ENCODE results near the gene TMEM38A.

Gene TMEM38A, protein sequence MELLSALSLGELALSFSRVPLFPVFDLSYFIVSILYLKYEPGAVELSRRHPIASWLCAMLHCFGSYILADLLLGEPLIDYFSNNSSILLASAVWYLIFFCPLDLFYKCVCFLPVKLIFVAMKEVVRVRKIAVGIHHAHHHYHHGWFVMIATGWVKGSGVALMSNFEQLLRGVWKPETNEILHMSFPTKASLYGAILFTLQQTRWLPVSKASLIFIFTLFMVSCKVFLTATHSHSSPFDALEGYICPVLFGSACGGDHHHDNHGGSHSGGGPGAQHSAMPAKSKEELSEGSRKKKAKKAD
- 0.05 to 1.4 (median 0.58) reads per million in 18 experiments for total RNA-seq

- peak; percentile 9 to 15 for DNase-seq
Observed at GRCh38 chr19:16660763-16661479, at the start of gene TMEM38A. TMEM38A (plus strand) TSS chr19:16661139; CDS start chr19:16661218, 79 bp downstream.

DNA sequence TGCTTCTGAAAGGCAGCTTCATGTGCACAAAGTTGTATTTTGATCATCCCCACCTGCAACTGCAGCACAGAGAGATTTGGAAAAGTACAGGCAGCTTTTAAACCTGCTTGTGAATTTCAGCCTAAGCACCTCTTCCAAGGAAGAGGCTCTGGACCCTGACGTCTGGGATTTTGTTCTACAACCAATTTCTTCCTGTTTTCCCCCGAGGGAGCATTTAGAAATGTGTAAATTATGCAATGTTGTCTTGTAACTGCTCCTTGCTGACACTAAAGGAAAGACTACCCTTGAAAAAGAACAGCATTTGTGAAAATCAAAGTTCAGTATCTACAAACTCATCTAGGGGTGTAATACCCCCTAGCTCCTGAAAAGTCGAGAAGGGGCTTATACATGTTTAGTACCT is 48.3 kb upstream of the TMEM38A start:
- peak; percentile 40 to 62 for DNase-seq

- DNase-seq: no peak
Observed at GRCh38 chr19:16613841-16614240, 47.1 kb upstream of the TMEM38A start.

- DNase-seq: no peak
Observed at GRCh38 chr19:16614941-16615340, 46.0 kb upstream of the TMEM38A start.

GRCh38 chr19:16615808-16616207 is 45.1 kb upstream of the TMEM38A start:
- peak in 1 of 2 donors; percentile 8 for DNase-seq

DNA sequence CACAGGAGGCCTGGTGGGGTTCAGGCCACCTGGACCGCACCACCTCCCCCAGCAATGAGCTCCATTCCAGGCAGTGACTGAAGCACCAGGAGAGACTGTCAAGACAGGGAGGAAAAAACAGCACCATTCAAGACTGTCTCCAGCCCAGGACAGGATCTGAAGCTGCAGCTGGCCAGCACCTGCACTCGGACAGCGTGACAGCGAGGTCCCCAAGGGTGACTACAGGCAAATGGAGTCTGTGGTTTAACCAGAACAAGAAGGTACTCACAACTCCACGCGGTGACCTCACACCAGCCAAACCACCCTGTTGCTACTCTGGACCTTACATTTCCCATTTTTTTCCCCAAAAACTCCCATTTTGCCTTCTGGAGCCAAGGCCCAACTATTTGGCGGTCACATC is 42.7 kb upstream of the TMEM38A start:
- no peak for DNase-seq

DNA sequence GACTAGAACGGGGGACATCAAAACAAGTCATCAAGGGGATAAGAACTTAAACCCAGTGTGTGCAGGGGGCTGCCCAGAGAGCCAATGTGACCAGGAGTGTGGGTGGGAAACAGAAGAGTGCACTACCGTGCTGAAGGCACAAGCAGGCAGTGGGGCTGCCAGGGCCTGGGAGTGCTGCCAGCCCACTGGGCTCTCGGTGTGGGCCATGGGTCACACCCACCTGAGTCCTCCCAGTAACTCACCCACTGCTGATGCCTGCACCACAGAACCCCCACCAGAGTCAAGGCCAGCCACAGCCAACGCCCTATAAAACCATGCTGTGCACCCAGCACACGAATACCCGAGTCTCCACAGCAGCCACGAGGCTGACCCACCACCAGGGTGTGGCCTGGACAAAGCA is 41.5 kb upstream of the TMEM38A start:
- DNase-seq: no peak

- DNase-seq: no peak
Observed at GRCh38 chr19:16620018-16620417, 40.9 kb upstream of the TMEM38A start.

DNA sequence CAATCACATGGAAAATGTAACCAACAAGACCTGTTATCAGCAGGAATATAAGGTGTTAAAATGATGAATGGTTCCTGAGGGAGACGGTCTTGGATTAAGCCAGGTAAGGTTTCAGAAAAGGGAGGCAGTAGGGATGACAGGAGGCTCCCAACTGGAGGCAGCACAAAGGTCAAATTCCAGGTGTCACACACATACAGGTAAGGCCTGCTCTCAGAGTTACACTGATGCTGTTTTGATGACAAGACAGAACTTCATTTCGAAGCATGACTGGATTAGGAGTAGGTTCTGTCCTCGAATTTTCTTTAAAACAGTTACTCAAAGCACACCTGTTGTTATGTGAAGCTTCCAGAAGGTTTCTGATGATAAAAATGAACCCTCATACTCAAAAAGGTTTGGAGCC is 40.4 kb upstream of the TMEM38A start:
- DNase-seq: no peak

GRCh38 chr19:16621165-16621800 is 39.7 kb upstream of the TMEM38A start:
- DNase-seq: no peak

- no peak for DNase-seq
Observed at GRCh38 chr19:16623066-16623465, 37.9 kb upstream of the TMEM38A start.

DNA sequence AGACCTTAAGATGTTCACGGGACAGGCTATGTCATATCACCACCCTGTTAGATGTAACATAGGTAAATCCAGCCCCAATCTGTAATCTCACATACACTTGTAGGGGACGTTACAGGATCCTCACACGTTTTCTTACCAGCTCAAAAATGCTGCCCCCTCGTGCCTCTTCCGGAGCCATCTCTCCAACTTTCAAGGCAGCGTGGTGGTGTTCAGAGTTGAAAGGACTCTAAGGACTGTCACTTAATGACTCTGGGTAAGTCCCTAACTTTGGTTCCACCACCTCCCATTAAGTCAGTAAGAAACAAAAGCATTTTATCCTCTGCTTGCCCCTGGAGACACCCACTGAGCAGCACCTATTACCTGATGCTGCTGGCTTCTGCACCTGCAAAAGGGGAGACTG is 37.4 kb upstream of the TMEM38A start:
- no peak for DNase-seq

GRCh38 chr19:16624236-16624635 is 36.7 kb upstream of the TMEM38A start:
- DNase-seq: no peak

DNA sequence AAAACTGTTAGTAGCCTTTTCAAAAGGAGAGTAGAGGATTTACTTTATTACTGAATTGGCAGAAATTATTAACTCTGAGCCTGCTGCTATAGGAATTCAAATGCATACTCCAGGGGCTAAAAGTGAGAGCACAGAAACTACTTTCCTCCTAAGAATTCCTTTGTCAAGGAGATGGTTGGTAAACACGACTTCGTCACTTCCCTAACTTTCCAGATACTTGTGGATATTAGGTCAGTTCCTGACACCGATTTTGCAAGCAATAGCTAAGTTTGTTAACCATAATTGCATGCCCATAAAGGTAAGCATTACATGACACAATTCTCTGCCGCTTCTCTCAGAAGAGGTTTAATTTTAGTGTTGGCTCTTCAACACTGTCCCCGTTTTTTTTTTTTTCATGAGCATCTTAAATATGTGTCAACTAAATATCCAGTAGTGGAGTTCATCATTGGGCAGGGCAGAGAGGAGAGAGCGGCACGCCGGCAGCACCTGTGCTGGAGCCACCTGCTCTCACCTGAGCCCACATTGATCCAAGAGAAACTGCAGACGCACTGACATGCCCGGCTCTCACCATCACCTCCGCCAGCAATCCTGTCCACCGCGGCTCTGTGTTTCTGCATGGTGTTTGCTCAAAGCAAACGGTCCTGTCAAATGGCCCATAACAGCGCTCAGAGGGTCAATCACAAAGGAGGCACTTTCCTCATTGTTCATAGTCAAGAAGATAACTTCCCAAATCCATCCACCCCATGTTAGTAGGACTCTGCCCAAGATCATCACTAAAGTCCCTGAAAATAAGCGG is 35.6 kb upstream of the TMEM38A start:
- DNase-seq: no peak

- DNase-seq: no peak
Observed at GRCh38 chr19:16626796-16627192, 34.1 kb upstream of the TMEM38A start.

DNA sequence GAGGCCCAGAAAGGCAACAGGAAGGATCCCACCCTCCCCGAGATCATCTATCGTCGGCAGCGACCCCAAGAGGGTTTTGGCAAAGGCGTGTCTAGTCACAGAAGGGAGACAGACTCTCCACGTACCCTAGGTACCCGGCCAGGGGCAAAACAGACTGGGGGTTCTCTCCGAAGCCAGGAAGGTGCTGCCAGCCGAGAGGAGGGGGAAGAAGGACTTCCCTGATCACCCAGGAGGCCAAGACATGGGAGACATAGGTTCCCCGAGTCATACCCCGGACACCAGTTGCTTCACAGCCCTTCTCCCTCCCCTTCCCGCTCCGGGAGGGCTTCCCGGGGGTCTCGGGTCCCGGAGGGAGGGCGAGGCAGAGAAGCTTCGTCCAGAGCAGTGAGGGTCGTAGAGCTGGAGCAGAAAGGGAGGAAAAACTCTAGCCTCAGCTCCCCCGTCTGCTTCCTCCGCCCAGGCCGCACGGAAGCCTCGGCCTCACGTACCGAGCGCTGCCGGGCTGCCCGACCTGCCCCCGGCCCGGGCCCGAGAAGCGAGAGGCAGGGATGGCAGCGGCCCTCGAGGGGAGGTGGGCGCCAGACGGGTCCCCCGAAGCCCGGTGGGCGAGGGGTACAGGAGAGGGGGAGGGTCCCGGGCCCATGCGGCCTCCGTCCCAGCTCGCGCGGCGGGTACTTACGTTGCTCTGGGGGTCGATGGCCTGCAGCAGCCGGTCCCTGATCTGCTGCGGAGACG is 33.6 kb upstream of the TMEM38A start:
- peak in 1 of 2 donors; percentile 16 for DNase-seq

DNA sequence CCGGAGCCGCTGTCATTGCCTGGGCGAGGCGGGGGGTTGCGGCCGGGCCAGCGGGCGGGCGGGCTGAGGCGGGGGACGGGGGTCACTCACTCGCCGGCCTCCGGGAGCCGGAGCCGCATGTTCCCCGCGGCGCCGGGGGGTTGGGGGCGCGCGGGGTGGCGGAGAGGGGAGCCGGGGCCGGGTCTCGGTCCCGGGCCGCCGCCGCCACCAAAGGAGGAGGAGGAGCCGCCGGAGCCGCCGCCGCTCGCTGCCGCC is 33.1 kb upstream of the TMEM38A start:
- DNase-seq: no peak

DNA sequence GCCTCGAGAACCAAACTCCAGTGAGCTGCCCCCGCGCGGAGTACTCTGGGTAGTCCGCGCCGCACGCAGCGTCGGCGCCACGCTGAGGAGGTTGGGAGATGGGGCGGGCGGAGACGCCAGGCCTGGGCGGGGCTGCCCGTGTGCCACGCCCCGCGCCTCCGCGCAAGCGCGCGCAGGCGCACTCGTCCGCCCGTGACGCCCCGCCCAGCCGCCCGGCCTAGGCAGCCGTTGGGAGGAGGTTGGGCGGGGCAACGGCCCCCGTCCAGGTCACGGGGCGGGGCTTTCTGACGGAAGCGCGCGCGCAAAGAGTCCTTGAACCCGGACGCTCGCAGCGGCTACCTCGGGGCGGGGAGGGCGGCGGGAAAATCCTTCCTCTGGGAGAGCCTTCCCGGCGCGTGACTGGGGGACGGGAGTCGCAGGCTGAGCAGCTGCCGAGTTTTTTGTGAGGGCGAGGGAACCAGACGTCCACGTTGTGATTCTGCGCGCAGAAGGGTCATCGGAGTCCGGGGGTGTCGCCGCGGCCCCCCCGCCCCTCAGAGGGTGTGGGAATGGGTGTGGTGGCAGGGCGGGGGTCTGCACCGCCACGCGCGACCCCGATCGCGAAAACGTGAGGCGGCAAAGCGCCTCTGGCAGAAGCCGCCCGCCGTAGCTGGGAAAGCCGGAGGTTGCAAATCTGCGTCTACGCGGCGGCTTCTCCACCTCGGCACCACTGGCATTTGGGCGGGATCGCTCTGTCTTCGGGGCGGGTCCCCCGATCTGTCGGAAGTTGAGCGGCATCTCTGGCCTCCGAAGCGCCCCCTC is 32.6 kb upstream of the TMEM38A start, which contains the start of gene MED26:
MED26 (minus strand) TSS at position 22 of the 801 bp plus-strand sequence. CDS start 261 bp downstream, outside the sequence.
- peak; percentile 97 to 98 for DNase-seq

DNA sequence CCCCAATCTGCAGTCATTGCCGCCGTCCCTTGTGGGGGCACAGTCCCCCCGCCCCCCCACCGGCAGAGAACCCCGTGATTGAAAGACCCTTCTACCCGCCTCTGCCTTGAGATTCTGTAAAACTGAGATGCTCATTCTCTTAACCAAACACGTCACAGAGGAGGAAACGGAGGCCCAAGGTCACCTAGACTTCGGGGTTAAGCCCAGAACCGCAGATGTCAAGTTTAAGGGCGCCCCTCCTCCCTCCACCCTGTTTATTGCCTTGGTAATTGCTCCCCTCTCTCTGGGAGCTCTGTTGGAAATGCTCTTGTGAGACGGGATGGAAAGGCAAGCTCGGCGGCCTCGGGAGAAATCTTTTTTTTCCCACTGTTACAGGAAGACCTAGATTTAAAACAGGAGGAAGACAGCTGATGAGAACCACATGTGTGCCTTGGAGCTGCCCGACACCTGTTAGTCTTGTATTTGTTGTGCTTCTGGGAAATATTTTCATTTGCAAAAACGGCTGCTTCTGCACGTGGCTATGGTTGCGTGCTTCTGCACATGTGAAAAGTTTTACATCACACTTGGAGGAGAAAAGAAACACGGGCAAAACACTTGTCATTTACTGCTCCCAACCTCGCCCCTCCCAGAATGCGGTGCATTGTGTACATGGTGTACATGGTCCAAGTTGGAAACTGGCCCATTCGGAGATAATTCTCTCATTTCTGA is 31.8 kb upstream of the TMEM38A start:
- peak in 1 of 2 donors; percentile 12 for DNase-seq

DNA sequence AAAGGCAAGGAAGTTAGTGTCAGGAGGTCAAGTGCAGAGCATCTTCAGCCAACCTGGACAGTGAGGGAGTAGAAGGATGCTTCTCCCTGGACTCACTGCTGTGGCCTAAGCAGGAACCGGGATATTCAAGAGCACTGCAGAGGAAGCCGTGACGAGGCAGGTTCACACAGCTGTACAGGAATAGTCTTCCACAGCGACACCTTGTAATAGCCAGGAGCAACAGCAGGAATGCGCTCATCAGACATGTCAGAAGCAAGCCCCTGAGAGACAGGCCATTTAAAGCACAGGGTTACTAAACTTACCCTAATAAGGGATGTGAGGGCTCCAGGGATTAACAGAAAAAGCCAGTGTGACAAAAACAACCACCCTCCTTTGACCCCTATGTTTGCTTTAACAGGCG is 29.5 kb upstream of the TMEM38A start:
- DNase-seq: no peak

- DNase-seq: no peak
Observed at GRCh38 chr19:16637535-16637934, 23.4 kb upstream of the TMEM38A start.

All from inflammatory macrophage (primary cell).